ENCODE measurements around the gene RAB36. TPM values are rescaled to one million over a fixed set of nuclear protein-coding genes. Genes with fewer than 3 reads are reported as not detected.

RAB36 gene
- total RNA-seq, 2 donors from 2014 or later, result 2.6 to 3.3 TPM

DNA sequence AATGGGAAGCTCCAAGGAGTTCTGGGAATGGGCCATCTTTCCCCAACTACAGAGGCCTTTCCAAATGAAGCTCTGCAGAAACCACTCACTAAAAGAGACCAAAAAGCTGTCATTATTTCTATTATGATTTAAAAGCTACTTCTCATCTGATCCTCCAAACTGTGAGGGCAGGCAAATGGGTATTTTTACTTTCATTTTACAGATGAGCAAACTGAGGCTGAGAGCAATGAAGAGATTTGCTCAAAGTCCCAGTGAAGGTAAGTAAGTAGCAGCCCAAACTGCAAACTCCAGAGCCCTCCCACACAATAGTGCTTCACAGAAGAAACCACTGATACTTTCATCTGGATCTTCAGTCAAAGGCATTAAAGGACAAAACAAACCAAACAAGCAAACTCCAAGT lies 4.9 kb upstream of the RAB36 start:
- Mint-ChIP-seq H3K27me3 (ENCODE audit: insufficient read depth) (peaks cover 14% of the 10 kb centered on the region), H3K27ac (no peak overlapping the region), H3K36me3 (ENCODE audit: low read depth) (no peaks in the 10 kb centered on the region), H3K9me3 (no peaks in the 10 kb centered on the region), H3K4me1 (peaks cover 5% of the 10 kb centered on the region), H3K4me3 (no peak overlapping the region)
- Histone ChIP-seq H3K27me3 (ENCODE audit: control insufficient read depth, insufficient read depth, low read length, poor library complexity, severe bottlenecking) (no peaks in the 10 kb centered on the region), H3K9ac (ENCODE audit: extremely low read depth, low read length, poor library complexity, severe bottlenecking) (no peak overlapping the region), H3K4me1 (ENCODE audit: control insufficient read depth, insufficient read depth, low read length) (peaks cover 4% of the 10 kb centered on the region), H3K27ac (ENCODE audit: low read depth, low read length) (no peak overlapping the region), H3K36me3 (ENCODE audit: control insufficient read depth, insufficient read depth, low read length) (no peaks in the 10 kb centered on the region), H3K4me3 (ENCODE audit: low read length) (no peak overlapping the region), H3K9me3 (ENCODE audit: control insufficient read depth, low read length) (no peaks in the 10 kb centered on the region)
- TF ChIP-seq, protein P1, sequence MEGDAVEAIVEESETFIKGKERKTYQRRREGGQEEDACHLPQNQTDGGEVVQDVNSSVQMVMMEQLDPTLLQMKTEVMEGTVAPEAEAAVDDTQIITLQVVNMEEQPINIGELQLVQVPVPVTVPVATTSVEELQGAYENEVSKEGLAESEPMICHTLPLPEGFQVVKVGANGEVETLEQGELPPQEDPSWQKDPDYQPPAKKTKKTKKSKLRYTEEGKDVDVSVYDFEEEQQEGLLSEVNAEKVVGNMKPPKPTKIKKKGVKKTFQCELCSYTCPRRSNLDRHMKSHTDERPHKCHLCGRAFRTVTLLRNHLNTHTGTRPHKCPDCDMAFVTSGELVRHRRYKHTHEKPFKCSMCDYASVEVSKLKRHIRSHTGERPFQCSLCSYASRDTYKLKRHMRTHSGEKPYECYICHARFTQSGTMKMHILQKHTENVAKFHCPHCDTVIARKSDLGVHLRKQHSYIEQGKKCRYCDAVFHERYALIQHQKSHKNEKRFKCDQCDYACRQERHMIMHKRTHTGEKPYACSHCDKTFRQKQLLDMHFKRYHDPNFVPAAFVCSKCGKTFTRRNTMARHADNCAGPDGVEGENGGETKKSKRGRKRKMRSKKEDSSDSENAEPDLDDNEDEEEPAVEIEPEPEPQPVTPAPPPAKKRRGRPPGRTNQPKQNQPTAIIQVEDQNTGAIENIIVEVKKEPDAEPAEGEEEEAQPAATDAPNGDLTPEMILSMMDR (conservative IDR thresholded peaks at IDR 0.05), result no peak
- no peak for DNase-seq

DNA sequence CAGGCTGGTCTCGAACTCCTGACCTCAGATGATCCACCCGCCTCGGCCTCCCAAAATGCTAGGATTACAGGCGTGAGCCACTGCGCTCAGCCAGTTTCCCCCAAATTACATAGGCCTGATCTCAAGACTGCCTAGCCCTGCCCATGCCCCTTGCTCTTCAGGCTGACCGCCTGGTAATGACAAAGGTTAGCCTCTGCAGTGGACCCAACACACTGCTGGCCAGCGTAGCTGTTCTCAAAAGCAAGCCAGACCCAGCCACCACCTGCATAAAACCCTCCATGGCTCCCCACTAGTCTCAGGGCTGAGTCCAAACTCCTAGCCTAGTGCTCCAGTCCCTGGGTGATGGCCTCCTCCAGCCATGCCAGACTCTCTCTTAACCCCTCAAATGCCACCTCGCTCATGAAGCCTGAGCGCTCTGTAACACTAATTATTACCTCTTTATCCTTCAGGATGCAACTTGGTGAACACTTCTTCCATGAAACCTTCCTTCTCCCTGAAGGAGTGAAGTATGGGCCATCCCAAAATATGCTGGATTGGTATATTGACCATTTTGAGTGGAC lies 2.7 kb upstream of the RAB36 start:
- H3K4me3 Mint-ChIP-seq, result peak overlapping the region; percentile 36
- 88 to 92% methylated on average over 5 to 9 of the region's 9 CpGs for WGBS, 2 experiments (ENCODE audit: insufficient coverage in 1 of 2, insufficient read length in 1 of 2)
- H3K9ac ChIP-seq (ENCODE audit: extremely low read depth, low read length, poor library complexity, severe bottlenecking), result no peak overlapping the region

DNA sequence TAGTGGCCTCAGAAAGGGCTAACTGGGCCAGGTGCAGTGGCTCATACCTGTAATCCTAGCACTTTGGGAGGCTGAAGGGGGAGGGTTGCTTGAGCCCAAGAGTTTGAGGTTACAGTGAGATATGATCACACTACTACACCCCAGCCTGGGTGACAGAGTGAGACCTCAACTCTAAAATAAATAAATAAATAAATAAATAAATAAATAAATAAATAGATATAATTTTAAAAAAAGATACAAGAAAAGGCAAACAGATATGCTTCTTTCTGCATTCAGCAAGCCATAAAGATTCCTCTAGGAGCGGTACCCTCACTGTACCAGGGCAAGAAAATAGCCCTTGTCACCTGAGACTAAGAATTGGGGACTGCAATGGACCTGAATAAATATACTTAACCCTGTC lies 2.2 kb upstream of the RAB36 start:
- 100% methylated on average over 1 of the region's 1 CpG for WGBS, 2 experiments (ENCODE audit: insufficient coverage in 1 of 2, insufficient read length in 1 of 2)
- H3K27me3 Mint-ChIP-seq (ENCODE audit: insufficient read depth), result peaks cover 35% of the 10 kb centered on the region
- no peak overlapping the region for H3K4me3 Mint-ChIP-seq
- H3K9me3 Mint-ChIP-seq, result no peaks in the 10 kb centered on the region
- H3K36me3 Mint-ChIP-seq (ENCODE audit: low read depth), result no peaks in the 10 kb centered on the region
- Histone ChIP-seq H3K4me3 (ENCODE audit: low read length) (no peak overlapping the region), H3K9me3 (ENCODE audit: control insufficient read depth, low read length) (no peaks in the 10 kb centered on the region), H3K4me1 (ENCODE audit: control insufficient read depth, insufficient read depth, low read length) (peaks cover 4% of the 10 kb centered on the region), H3K27me3 (ENCODE audit: control insufficient read depth, insufficient read depth, low read length, poor library complexity, severe bottlenecking) (no peaks in the 10 kb centered on the region), H3K27ac (ENCODE audit: low read depth, low read length) (no peak overlapping the region), H3K9ac (ENCODE audit: extremely low read depth, low read length, poor library complexity, severe bottlenecking) (no peak overlapping the region), H3K36me3 (ENCODE audit: control insufficient read depth, insufficient read depth, low read length) (no peaks in the 10 kb centered on the region)
- TF ChIP-seq, protein P1 (conservative IDR thresholded peaks at IDR 0.05), result no peak
- DNase-seq, result no peak
- H3K27ac Mint-ChIP-seq, result no peak overlapping the region
- H3K4me1 Mint-ChIP-seq, result peaks cover 5% of the 10 kb centered on the region

More for the DNA sequence above, 2.7 kb upstream of the RAB36 start:
- TF ChIP-seq, protein P1 (conservative IDR thresholded peaks at IDR 0.05), result no peak
- Histone ChIP-seq H3K4me3 (ENCODE audit: low read length) (no peak overlapping the region), H3K27me3 (ENCODE audit: control insufficient read depth, insufficient read depth, low read length, poor library complexity, severe bottlenecking) (no peaks in the 10 kb centered on the region), H3K9me3 (ENCODE audit: control insufficient read depth, low read length) (no peaks in the 10 kb centered on the region), H3K4me1 (ENCODE audit: control insufficient read depth, insufficient read depth, low read length) (peaks cover 4% of the 10 kb centered on the region), H3K36me3 (ENCODE audit: control insufficient read depth, insufficient read depth, low read length) (no peaks in the 10 kb centered on the region), H3K27ac (ENCODE audit: low read depth, low read length) (peak overlapping the region; percentile 91)
- Mint-ChIP-seq H3K27ac (peak overlapping the region; percentile 92), H3K9me3 (no peaks in the 10 kb centered on the region), H3K36me3 (ENCODE audit: low read depth) (no peaks in the 10 kb centered on the region), H3K27me3 (ENCODE audit: insufficient read depth) (peaks cover 32% of the 10 kb centered on the region), H3K4me1 (peaks cover 5% of the 10 kb centered on the region)
- DNase-seq, result no peak
